Esophagus squamous epithelium (tissue), 5 donors: ENCODE measurements around the gene DNAH8. TPM values are rescaled to one million over a fixed set of nuclear protein-coding genes. Genes with fewer than 3 reads are reported as not detected.

Source experiments
- DNase-seq: peaks from one replicate; lab custom pipeline; 2025; lab: John Stamatoyannopoulos, UW
- H3K27ac ChIP-seq, 4 donors: fragments of 200-600 bp; sonication (generic); one replicate each; pipeline ENCODE4 v1.5.1; 2016 to 2019; ENCODE audit warnings: mild to moderate bottlenecking in 1 of 4
- H3K27me3 ChIP-seq, 4 donors: fragments of 200-600 bp; sonication (generic); 1 replicate in 3 of 4; 2 replicates in 1 of 4; pipeline versions ENCODE4 v1.5.1 to v1.6.0; 2017 to 2021; ENCODE audit warnings: antibody characterized with exemption in 1 of 4
- H3K36me3 ChIP-seq, 3 donors: fragments of 200-600 bp; sonication (generic); one replicate each; pipeline ENCODE4 v1.5.1; 2016 to 2019
- H3K4me1 ChIP-seq, 3 donors: fragments of 200-600 bp; sonication (generic); one replicate each; pipeline ENCODE4 v1.5.1; 2017 to 2019
- H3K4me3 ChIP-seq, 4 donors: fragments of 200-600 bp; sonication (generic); 1 replicate in 3 of 4; 2 replicates in 1 of 4; pipeline ENCODE4 v1.5.1; 2016 to 2019; ENCODE audit warnings: mild to moderate bottlenecking in 2 of 4, moderate library complexity in 1 of 4
- H3K9me3 ChIP-seq, 3 donors: fragments of 200-600 bp; sonication (generic); one replicate each; pipeline ENCODE4 v1.5.1; 2016 to 2019
- CTCF ChIP-seq, 6 experiments: fragments of 450-650 bp in 4 of 6; fragments of 200-600 bp in 2 of 6; sonication (generic) in 2 of 6; IDR thresholded peaks; one replicate each; pipeline ENCODE4 v1.5.1; 2016 to 2019; ENCODE audit warnings: antibody characterized with exemption in 6 of 6, mild to moderate bottlenecking in 4 of 6, moderate library complexity in 4 of 6
- POLR2A ChIP-seq, 4 donors: fragments of 450-650 bp; IDR thresholded peaks; one replicate each; pipeline ENCODE4 v1.6.1; 2017; ENCODE audit warnings: antibody characterized with exemption in 4 of 4, mild to moderate bottlenecking in 4 of 4, moderate library complexity in 3 of 4
- WGBS, 2 donors: methylation state at CpG; one replicate each; pipeline ENCODE4 v1.1.5; 2018; 5-methylcytosine and 5-hydroxymethylcytosine counted together
- intact Hi-C: fragments of 100-400 bp; cut with DNase I; formaldehyde crosslinking; loops from one replicate; pipeline ENCODE4 v1.15.0; 2022
- total RNA-seq, 4 donors: library from RNA; depleted of rRNA; stranded (reverse); fragments of >200 nt; gene quantifications; one replicate each; pipeline ENCODE4 v1.1.0, GENCODE V29; 2016
- donor health status: DM: yes; HTN: yes; CAD: no.

DNAH8 gene
- total RNA-seq, 4 donors from 2014 or later, result under 0.01 to 0.03 TPM; not detected in 2

DNA sequence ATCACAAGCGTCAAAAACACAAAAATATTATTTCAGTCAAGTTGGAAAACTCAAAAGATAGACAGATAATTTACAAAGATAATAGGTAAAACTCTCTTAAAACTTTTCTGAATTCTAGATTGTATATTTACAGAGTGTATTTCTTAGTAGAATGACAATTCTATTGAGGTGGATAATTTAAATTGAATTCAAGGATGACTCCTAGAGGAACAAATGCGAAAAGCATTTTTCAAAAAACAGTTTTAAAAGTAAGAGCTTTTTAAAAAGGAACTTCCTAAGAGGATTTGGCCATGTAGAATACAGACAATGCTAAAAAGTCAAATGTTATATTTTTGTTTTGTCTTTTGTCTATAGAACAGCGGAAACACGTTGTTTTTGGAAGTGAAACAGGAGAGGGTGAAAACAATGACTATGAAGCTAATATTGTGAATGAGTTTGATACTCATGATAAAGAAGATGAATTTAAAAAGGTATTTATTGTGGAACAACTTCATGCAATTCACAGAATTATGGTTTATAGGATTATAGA lies 90.1 kb downstream of the DNAH8 start:
- H3K9me3 ChIP-seq, result no peaks in the 10 kb centered on the region
- no peak for DNase-seq
- H3K27ac ChIP-seq, result no peak overlapping the region
- no peak overlapping the region for H3K4me3 ChIP-seq
- peaks cover 0 to 63% (median 0%) of the 10 kb centered on the region in 4 donors for H3K27me3 ChIP-seq
- H3K36me3 ChIP-seq, result no peaks in the 10 kb centered on the region
- WGBS, 2 donors, result 77 to 79% methylated on average over 4 of the region's 4 CpGs
- H3K4me1 ChIP-seq, result no peaks in the 10 kb centered on the region
- intact Hi-C loops, result no loop called here
- TF ChIP-seq CTCF (IDR thresholded peaks at IDR 0.05) (no peak), POLR2A (IDR thresholded peaks at IDR 0.05) (no peak)

- Histone ChIP-seq H3K27ac (no peak overlapping the region), H3K9me3 (no peaks in the 10 kb centered on the region), H3K36me3 (no peaks in the 10 kb centered on the region), H3K27me3 (peaks cover 0 to 58% (median 0%) of the 10 kb centered on the region in 4 donors), H3K4me1 (no peaks in the 10 kb centered on the region), H3K4me3 (no peak overlapping the region)
- intact Hi-C loops, result no loop called here
- WGBS, 2 donors, result 52 to 67% methylated on average over 1 to 2 of the region's 2 CpGs
- no peak for DNase-seq
- no peak for TF ChIP-seq POLR2A (IDR thresholded peaks at IDR 0.05)
Measured at GRCh38 chr6:38805692-38806091, 90.6 kb downstream of the DNAH8 start.

GRCh38 chr6:38806271-38806670 lies 91.2 kb downstream of the DNAH8 start:
- no peak overlapping the region for H3K27ac ChIP-seq
- no peaks in the 10 kb centered on the region for H3K9me3 ChIP-seq
- no peak for DNase-seq
- no peak for TF ChIP-seq CTCF (IDR thresholded peaks at IDR 0.05)
- no peak for TF ChIP-seq POLR2A (IDR thresholded peaks at IDR 0.05)
- peaks cover 0 to 55% (median 0%) of the 10 kb centered on the region in 4 donors for H3K27me3 ChIP-seq
- H3K4me1 ChIP-seq, result no peaks in the 10 kb centered on the region
- H3K36me3 ChIP-seq, result no peaks in the 10 kb centered on the region
- no peak overlapping the region for H3K4me3 ChIP-seq
- WGBS, 2 donors, result 33 to 85% methylated on average over 1 to 2 of the region's 2 CpGs
- intact Hi-C loops, result no loop called here

DNA sequence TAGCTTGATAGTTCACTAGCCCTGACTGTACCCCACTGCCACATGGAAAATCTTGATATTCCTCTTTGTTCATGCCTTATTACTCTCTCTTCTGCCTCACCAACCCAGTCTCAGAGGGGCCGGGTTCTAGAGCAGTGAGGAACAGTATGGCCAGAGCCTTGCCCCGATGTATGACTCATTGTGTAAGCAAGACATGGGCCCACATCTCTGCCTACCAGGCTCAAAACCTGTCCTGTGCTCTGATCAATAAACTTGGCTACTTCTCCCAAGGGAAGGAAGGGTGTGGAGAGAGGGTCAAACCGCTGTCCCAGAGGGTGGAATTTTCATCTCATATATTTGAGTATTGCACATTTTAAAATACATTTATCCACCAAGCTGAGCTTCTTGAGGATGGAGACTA lies 91.7 kb downstream of the DNAH8 start:
- Histone ChIP-seq H3K9me3 (no peaks in the 10 kb centered on the region), H3K4me1 (no peaks in the 10 kb centered on the region), H3K4me3 (no peak overlapping the region), H3K27ac (no peak overlapping the region), H3K27me3 (peaks cover 0 to 50% (median 0%) of the 10 kb centered on the region in 4 donors), H3K36me3 (no peaks in the 10 kb centered on the region)
- 58 to 61% methylated on average over 3 of the region's 3 CpGs for WGBS, 2 donors
- no peak for DNase-seq
- intact Hi-C loops, result no loop called here
- no peak for TF ChIP-seq POLR2A (IDR thresholded peaks at IDR 0.05)
- no peak for TF ChIP-seq CTCF (IDR thresholded peaks at IDR 0.05)

- Histone ChIP-seq H3K27ac (no peak overlapping the region), H3K4me3 (no peak overlapping the region), H3K27me3 (peaks cover 0 to 57% (median 0%) of the 10 kb centered on the region in 4 donors), H3K36me3 (no peaks in the 10 kb centered on the region), H3K9me3 (no peaks in the 10 kb centered on the region), H3K4me1 (no peaks in the 10 kb centered on the region)
- intact Hi-C loops, result no loop called here
- no peak for DNase-seq
- TF ChIP-seq POLR2A (IDR thresholded peaks at IDR 0.05), result no peak
- no peak for TF ChIP-seq CTCF (IDR thresholded peaks at IDR 0.05)
- 88 to 90% methylated on average over 3 of the region's 3 CpGs for WGBS, 2 donors
Measured at GRCh38 chr6:38808039-38808438, 92.9 kb downstream of the DNAH8 start.
